HG02938 (cell line): Measurements from ENCODE around the gene MED19.
A peak's percentile ranks its signal among the peaks of the same experiment; 100 is the strongest.
"Not testable (repeated sequence)": the region's sequence is repeated elsewhere in the genome, so short reads cannot be mapped to it uniquely, and the experiment has no call there.

ENCODE experiments used
- ATAC-seq: cut with Tn5 transposase; IDR thresholded peaks from one replicate; pipeline ENCODE4 v1.9.1; 2021; ENCODE audit warnings: mild to moderate bottlenecking, moderate library complexity; ENCODE audit not compliant: unreplicated experiment

The MED19 gene

DNA sequence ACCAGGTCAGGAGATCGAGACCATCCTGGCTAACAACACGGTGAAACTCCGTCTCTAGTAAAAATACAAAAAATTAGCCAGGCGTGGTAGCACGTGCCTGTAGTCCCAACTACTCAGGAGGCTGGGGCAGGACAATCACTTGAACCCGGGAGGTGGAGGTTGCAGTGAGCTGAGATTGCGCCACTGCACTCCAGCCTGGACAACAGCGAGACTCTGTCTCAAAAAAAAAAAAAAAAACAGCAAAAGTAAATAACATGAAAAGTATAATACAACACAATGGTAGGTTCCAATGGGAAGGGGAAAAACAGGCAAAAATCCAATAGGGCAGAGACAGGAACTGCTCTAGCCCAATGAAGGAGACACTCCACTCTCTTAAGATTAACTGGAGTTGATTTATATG is 6.6 kb downstream of the MED19 start:
- ATAC-seq = not testable (repeated sequence)

DNA sequence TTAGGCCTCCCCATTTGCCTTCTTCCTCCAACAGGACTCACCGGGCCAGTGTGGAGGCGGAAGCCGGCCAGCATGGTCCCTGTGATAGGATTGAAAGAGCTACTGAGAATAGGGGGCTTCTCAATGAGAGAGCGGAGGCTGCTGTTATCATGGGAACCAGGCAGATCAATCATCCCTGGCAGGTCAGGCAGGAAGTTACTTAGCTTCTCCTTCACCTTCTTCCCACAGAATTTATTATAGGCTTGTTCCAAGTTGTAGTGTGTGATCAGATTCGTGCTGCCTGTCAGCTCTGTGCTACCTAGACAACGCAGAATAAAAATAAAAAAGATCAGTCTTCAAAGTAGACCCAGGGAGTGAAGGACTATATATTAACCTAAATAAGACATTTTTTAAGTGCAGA is 7.1 kb downstream of the MED19 start:
- ATAC-seq = no peak

DNA sequence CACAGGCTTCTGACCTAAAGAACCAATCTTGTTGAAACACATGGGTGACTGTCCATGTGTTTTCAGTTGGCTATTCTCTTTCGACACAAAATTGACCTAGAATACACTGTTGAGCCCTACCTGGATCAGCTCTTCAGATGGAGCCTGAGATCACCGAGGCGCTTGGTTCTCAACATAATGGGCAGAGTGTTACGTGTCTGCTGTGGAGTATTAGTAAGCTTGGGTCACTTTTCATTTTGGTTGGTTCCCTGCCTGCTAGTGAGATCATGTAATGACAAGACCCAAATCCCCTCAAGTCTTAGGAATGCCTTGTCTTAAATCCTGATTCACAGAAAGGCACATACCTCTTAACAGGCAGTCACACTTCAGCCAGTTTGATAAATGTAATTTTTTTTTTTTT is 8.7 kb downstream of the MED19 start:
- ATAC-seq = no peak

DNA sequence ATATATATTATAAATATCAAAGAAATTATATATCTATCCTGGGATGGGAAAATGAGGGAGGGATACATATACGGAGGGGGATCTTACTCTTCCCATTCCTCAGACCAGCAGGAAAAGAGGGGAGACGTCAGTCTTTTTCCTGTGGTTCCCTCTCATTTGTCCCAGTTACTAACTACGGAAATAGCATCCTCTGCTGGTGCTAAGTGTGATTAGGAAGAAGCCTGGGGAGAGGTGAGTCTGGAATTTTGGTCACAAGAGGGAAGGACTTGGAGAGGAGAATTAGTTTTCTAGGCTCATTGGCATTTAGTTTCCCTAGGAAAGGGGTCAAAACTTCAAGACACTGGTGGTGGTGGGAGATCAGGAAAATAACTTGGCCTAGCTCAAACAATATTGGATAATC is 11.6 kb downstream of the MED19 start:
- ATAC-seq = no peak

DNA sequence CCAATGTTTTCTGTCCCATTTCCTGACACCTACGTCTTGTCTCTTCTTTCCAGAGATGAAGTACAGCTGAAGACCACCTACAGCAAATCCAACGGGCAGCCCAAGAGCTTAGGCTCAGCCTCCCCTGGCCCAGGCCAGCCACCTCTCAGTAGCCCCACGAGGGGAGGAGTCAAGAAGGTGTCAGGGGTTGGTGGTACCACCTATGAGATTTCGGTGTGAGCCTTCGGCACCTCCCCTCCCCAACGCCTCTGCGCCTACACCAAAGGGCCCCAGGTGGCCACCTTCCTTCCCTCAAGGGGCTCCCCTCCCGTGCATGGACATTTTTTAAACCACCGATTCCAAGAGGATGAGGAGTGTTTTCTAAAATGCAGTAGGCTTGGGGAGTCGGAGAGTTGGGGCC is 12.2 kb downstream of the MED19 start:
- no peak for ATAC-seq

DNA sequence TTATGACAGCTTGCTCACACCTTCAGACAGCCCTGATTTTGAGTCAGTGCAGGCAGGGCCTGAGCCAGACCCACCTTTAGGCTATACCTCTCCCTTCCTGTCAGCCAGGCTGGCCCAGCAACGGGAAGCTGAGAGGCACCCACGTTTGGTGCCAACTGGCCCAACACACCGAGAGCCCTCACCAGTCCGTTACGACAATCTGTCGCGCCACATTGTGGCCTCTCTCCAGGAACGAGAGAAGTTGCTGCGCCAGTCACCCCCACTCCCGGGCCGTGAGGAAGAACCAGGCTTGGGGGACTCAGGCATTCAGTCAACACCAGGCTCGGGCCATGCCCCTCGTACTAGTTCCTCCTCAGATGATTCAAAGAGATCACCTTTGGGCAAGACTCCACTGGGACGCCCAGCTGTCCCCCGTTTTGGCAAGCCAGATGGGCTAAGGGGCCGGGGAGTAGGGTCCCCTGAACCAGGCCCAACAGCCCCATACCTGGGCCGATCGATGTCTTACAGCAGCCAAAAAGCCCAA is 13.1 kb downstream of the MED19 start:
- no peak for ATAC-seq

DNA sequence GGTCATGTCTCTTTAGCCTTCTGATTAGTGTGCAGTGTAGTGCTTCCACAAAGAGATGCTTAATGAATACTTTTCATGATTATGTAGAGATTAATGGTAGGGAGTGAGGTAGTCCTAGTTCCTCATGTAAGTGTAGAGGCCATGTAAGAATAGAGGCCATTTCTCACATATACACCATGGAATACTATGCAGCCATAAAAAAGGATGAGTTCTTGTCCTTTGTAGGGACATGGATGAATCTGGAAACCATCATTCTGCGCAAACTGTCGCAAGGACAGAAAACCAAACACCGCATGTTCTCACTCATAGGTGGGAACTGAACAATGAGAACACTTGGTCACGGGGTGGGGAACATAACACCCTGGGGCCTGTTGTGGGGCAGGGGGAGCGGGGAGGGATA is 21.5 kb downstream of the MED19 start:
- not testable (repeated sequence) for ATAC-seq

DNA sequence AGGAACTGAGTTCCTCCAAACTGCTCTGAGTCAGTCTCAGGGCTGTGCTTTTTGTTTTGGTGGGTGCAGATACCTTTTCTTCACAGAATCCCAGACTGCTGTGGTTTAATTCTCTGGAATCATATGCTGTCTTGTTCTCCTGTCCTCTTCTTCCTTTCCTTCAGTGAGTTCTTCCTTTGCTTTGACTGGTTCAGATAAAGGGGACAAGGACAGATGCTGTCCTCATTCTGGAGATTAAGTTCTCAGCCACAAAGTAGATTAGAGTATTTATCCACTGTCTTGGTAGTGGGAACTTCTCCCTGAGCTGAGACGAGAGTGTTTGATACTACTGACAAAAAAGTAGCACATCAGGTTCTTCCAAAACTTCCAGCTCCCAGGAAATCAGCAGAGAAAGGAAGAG is 30.8 kb downstream of the MED19 start:
- ATAC-seq = no peak

DNA sequence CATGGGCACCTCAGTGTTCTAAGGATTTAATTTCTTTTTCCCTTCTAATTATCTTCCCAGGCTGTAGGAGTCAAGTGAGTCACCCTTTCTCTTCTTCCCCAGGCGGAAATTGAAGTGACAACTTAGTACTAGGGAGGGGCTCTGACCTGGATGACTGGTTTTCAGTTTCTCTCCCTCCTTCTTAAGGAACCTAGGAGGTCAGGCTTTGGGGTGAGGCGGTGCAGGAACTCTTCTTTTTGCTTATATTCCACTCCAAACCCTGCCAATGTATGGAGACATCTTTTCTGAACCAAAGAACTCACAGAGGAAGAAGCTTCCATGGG is 31.5 kb downstream of the MED19 start:
- ATAC-seq = no peak

DNA sequence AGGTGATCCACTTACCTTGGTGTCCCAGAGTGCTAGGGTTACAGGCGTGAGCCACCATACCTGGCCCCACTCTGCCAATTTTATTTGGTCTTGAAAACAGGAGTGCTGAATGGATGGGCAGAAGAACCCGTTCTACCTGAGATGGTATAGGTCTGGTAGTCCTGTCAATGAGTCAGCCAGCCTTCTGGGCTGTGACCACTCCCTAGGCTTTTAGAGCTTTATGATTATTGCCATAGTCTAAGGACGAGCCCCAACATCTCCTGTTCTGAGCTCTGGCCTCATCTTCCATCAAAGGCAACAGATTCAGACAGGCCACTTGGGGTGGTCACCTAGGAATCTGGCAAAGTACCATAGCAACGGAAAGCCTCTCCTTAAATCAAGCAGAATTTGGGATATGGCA is 32.6 kb downstream of the MED19 start:
- no peak for ATAC-seq

DNA sequence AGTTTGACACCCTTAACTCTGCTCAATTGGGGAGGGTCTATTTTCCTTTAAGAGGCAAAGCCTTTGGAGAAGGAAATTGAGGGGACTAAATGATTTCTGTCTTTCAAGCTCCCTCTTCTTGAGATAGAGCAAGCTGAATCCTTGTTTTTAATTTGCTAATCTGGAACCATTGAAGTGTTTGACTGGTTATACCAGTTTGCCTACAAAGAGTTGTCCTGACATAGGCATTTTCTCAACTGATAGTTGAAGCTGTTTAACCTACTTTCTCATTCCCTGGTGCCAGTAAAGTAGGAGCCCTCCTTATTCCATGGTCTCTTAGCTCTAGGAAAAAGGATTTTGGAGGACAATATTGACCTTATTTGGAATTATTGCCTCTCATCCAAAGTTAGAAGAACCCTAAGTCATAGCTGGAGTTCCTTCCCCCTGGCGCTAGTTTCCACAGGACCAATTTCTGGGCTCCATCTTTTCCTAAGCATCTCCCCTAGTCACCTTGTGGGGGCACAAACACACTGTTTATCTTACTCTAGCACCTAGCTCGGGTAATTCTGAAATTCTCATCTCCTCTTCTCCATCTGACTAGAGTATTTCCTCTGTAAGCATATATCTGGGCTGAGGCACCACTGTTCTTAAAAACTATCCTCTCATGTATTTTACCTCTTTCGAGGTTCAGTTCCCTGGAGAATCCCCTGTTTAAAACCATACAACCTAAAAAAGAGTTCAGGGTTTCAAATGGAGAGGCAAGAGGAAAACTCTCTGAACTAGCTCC is 36.7 kb downstream of the MED19 start:
- ATAC-seq = no peak

DNA sequence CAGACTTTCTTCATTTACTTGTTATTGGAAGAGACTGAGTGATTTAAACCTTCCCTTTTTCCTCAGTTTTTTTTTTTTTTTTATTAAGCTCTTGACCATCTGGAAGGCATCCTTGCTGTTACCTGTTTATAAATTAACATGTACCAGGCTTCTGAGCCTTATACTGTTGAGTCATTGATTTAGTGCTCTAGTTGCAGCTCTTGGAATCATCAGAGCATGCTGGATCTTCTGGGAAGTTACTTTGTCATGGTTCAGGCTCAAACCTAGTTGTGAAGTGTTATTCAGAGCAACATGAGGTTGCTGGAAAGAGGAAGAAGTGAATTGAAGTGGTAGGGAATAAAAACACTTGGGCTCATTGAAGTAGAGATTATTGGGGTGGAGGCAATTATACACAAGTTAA is 37.8 kb downstream of the MED19 start:
- ATAC-seq = no peak

DNA sequence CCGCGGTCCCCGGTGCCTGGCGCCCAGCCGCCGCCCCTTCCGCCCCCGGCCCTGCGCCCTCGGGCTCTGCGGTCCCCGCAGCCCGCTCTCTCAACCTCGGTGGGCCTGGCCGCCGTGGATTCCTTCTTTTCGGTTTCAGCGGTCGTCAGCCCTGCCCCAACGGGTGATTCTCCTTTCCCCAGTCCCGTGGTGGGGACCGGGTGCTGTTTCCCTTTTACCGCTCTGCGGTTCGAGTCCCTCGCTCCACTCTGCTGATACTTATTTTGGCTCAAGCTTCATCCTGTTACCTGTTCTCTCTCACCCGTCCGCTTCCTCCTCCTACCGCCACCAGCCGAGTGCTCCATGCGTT is 43.6 kb downstream of the MED19 start:
- ATAC-seq = peak; percentile 6

DNA sequence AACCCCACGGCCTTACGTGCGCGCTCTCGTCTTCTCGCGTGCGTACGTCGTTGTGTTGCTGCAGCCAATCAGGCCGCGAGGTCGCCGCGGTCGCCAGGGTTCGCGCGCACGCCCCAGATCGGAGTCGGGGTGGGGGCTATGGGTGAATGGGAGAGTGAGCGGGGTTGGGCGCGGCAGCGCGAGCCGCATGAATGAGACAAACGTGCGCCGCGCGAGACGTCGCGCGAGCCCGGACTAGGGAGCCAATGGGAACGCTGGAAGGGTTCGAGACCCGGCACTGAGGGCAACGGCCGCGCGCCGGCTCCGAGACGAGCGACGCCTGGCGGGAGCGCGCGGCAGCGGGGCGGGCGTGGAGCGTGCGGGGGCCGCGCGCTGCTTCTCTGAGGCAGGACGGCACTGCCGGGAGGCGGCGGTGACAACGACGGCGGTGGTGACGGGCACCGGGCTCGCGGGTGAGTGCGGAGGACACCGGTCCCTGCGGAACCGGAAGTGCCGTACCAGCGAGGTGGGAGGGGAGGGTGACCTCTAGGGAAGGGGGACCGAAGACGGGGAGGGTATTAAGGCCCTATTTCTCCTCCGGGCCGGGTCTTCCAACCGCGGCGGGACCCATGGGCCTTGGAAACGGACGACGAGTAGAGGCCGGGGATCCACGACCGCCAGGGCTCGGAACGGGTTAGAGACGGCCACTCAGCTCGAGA is 44.1 kb downstream of the MED19 start, which contains the start of gene ZDHHC5:
TSS of gene ZDHHC5 (plus strand) at position 379 of the 698 bp plus-strand sequence. CDS start 4,977 bp downstream, outside the sequence.
- peak; percentile 83 for ATAC-seq

DNA sequence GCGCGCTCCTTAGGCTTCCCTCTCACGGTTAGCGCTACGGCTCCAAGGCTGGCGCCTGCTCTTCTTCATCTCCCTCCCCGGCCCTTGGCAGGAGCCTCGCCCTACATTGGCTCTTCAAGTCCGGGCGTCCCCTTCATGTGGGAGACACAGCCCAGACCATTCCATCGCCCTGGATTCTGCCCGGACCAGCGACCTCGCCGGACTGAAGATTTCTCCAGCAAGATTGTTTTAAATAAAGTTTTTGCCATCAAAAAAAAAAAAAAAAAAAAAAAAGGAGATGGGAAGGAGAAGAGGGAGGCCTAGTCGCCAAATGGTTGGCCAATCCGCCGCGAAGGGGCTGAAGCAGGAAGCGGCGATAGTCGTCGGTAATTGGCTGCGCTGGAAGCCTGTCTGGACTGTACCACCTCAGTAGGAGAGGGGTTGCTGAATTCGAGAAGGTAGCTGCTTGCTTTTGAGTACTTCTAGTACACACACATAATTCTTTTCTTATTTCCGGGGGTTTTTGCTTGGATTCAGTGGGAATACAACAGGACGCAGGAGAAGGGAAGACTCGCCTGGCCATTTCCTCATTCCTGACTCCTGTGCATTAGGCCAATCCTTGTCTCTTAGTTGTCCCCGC is 44.8 kb downstream of the MED19 start:
- ATAC-seq = peak; percentile 65

DNA sequence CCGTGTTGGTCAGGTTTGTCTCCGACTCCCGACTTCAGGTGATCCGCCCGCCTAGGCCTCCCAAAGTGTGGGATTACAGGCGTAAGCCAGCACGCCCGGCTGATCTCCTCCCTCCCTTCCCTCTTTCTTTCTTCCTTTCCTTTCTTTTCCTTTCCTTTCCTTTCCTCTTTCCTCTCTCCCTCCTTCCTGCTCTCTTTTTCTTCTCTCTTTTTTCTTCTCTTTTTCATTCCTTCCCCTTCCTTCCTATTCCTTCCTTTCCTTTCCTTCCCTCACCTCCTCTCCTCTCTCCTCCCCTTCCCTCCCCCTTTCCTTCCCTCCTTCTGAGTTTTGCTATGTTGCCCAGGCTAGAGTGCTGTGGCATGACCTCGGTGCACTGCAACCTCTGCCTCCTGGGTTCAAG is 48.0 kb downstream of the MED19 start:
- ATAC-seq = no peak

DNA sequence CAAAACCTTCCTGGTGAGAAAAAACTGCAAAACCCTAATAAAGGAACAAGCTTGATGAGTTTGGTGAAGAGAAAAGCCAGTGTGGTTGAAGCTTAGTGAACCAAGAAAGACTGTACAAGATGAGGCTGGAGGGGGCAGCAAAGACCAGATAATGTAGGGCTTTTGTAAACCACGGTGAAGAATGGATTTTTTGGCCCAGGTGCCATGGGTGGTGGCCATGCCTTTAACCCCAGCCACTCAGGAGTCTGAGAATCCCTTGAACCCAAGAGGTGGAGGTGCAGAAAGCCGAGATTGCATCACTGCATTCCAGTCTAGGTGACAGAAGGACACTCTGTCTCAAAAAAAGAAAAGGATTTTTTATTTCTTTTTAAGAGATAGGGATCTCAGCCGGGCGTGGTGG is 49.1 kb downstream of the MED19 start:
- no peak for ATAC-seq

DNA sequence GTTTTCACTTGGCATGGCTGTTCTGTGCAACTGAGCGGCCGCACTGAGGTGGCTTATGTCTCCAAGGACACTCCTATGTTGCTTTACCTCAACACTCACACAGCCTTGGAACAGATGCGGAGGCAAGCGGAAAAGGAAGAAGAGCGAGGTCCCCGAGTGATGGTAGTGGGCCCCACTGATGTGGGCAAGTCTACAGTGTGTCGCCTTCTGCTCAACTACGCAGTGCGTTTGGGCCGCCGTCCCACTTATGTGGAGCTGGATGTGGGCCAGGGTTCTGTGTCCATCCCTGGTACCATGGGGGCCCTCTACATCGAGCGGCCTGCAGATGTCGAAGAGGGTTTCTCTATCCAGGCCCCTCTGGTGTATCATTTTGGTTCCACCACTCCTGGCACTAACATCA is 52.3 kb downstream of the MED19 start:
- no peak for ATAC-seq

DNA sequence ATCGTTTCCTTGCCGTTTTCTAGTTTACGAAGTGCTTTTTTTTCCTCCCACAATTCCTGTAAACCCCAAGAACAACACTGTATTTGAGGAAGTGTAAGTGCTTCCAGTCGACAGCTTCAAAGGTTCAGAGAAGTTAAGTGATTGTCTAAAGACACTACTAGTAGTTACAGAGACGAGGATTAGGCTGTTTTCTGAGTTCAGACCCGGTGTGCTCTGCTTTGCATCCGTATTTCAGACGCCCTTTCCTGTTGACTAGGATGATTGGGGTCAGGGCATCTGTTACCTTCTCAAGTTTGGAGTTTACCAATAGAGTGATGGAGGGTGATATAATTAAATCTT is 54.0 kb downstream of the MED19 start:
- no peak for ATAC-seq

DNA sequence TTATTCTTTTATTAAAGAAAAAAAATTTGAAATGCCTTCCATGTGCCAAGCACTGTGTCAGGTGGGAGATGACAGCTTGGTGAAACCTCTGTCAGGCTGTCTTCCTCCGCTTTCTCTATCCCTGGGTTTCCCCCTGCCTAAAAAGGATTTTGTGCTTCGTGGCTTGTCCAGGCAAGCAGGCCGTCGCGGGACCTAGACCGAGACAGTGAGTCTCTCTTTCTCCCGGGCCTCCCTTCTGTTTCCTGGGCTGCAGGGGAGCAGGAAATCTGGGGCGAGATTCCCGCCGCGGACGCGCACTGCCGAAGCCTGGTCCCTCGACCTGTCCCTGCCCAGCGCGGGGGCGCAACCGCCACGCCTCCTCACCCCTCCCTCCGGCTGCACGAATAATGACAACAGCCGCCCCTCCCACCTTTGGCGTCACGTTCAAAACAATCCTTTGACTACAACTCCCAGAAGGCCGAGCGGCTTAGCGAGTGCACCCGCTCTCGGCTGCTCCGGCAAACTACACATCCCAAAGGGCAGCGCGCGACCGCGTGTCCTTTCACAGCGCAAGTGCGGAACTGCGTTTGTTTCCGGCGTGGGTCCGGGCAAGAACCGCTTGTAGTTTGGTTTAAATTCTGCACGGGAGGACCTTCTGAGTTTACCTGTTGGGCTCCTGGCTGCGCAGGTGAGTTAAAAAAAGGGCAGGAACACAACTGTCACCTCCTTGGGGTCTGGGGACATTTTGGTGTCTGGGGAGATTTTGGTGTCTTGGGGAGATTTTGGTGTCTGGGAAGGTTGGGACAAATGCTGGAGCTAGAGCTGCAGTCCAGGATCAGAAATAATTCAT is 54.6 kb downstream of the MED19 start, which contains the start of gene CLP1:
TSS of gene CLP1 (plus strand) at position 569 of the 829 bp plus-strand sequence. CDS start 1,715 bp downstream, outside the sequence.
- ATAC-seq = peak; percentile 98

DNA sequence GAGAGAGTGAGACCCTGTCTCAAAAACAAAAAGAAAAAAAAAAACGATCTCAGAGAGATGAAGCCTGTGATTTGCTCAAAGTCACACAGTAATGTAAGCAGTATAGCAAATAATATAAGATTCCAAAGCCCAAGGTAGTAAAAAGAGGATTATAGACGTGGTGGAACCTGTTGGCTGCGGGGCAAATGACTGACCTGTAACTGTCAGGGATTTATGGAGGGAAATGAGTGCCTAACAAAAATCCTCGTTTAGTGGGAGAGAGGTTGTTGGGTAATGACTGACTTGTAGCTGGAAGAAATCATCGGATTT is 55.2 kb downstream of the MED19 start:
- ATAC-seq = no peak
